ENCODE measurements around the gene TNFRSF25.
A peak's percentile ranks its signal among the peaks of the same experiment; 100 is the strongest.
"Not testable (repeated sequence)": the region's sequence is repeated elsewhere in the genome, so short reads cannot be mapped to it uniquely, and the experiment has no call there.

DNA sequence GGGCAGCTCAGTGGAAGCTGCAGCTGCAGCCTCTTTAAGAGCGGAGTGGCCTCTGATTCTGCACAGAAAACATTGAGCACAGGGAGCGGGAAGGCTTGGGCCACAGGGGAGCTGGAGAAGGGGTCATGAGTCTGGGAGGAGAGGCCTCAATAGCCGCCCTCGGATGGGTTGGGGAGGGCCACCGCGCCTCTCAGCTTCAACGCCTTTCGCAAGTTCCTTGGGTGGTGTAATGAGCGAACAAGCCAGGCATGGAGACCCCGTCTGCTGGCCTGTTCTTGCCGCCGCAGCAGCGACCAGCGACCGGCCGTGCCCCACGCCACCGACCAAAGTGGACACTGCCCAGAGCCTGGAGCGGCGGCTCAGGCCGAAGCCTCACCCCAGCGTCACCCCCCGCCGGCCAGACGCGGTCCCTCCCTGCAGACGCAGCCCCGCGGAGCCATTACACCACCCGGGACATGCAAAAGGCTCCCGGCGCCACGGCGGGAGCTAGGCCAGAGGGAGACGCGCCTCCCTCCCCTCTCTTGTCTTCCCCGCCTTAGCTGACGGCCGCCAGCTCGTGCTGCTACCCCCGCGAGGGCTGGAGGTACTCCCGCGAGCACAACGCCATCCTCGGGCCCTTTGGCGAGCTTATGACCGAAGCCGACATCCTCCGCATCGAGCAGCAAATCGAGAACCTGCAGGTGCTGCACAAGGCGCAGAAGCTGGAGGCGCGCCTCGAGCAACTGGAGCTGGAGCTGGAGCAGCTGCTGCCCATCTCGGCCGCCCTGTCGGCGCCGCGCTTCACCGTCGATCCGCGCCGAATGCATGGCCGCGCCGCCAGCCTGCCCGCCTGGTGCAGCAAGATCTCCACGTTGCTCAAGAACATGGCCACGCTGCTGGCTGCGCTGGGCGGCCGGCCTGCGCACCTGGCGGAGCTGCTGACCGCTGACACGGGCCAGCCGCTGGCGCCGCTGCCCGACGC, 11.8 kb downstream of the TNFRSF25 start:
- TF ChIP-seq, protein P1, sequence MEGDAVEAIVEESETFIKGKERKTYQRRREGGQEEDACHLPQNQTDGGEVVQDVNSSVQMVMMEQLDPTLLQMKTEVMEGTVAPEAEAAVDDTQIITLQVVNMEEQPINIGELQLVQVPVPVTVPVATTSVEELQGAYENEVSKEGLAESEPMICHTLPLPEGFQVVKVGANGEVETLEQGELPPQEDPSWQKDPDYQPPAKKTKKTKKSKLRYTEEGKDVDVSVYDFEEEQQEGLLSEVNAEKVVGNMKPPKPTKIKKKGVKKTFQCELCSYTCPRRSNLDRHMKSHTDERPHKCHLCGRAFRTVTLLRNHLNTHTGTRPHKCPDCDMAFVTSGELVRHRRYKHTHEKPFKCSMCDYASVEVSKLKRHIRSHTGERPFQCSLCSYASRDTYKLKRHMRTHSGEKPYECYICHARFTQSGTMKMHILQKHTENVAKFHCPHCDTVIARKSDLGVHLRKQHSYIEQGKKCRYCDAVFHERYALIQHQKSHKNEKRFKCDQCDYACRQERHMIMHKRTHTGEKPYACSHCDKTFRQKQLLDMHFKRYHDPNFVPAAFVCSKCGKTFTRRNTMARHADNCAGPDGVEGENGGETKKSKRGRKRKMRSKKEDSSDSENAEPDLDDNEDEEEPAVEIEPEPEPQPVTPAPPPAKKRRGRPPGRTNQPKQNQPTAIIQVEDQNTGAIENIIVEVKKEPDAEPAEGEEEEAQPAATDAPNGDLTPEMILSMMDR (IDR thresholded peaks at IDR 0.05; ENCODE audit: poor library complexity), result not testable (repeated sequence)
- TF ChIP-seq EZH2 (IDR thresholded peaks at IDR 0.05; ENCODE audit: borderline replicate concordance), result peak; percentile 5
- TF ChIP-seq EZH2phosphoT487 (IDR thresholded peaks at IDR 0.05; ENCODE audit: low read depth, severe bottlenecking, unreplicated experiment), result not testable (repeated sequence)
